ENCODE measurements around the gene TRIM4.
"Not testable (repeated sequence)": the region's sequence is repeated elsewhere in the genome, so short reads cannot be mapped to it uniquely, and the experiment has no call there.

Gene TRIM4

GRCh38 chr7:99881370-99881769 lies 38.0 kb downstream of the TRIM4 start:
- DNase-seq (ENCODE audit: low read depth) = no peak
- no peak overlapping the region for H3K4me3 ChIP-seq (ENCODE audit: low read depth, low read length)
- TF ChIP-seq MAX (IDR thresholded peaks at IDR 0.05; ENCODE audit: low read depth, low read length) = no peak
- no peak for TF ChIP-seq POLR2A (IDR thresholded peaks at IDR 0.05; ENCODE audit: extremely low read depth, insufficient read length)
- TF ChIP-seq CTCF (IDR thresholded peaks at IDR 0.05; ENCODE audit: low read depth, low read length) = no peak
- TF ChIP-seq MYC (IDR thresholded peaks at IDR 0.05; ENCODE audit: low read depth, low read length) = no peak

GRCh38 chr7:99876933-99877332 lies 42.4 kb downstream of the TRIM4 start, which contains the start of gene OR2AE1:
TSS of gene OR2AE1 (minus strand) at chr7:99877033. CDS start at chr7:99877033, 0 bp downstream.
- TF ChIP-seq POLR2A (IDR thresholded peaks at IDR 0.05; ENCODE audit: extremely low read depth, insufficient read length) = no peak
- TF ChIP-seq MYC (IDR thresholded peaks at IDR 0.05; ENCODE audit: low read depth, low read length) = no peak
- no peak for TF ChIP-seq CTCF (IDR thresholded peaks at IDR 0.05; ENCODE audit: low read depth, low read length)
- no peak for TF ChIP-seq MAX (IDR thresholded peaks at IDR 0.05; ENCODE audit: low read depth, low read length)
- DNase-seq (ENCODE audit: low read depth) = no peak
- H3K4me3 ChIP-seq (ENCODE audit: low read depth, low read length) = no peak within 1 kb of the TSS

- TF ChIP-seq POLR2A (IDR thresholded peaks at IDR 0.05; ENCODE audit: extremely low read depth, insufficient read length) (no peak), CTCF (IDR thresholded peaks at IDR 0.05; ENCODE audit: low read depth, low read length) (peak; percentile 36), MYC (IDR thresholded peaks at IDR 0.05; ENCODE audit: low read depth, low read length) (peak; percentile 57), MAX (IDR thresholded peaks at IDR 0.05; ENCODE audit: low read depth, low read length) (peak; percentile 52; the same call in 1 of the 2 replicates)
- H3K4me3 ChIP-seq (ENCODE audit: low read depth, low read length) = no peak overlapping the region
- peak; percentile 73 for DNase-seq (ENCODE audit: low read depth)
Observed at GRCh38 chr7:99876491-99876890, 42.8 kb downstream of the TRIM4 start.

- no peak for DNase-seq (ENCODE audit: low read depth)
- no peak overlapping the region for H3K4me3 ChIP-seq (ENCODE audit: low read depth, low read length)
- TF ChIP-seq CTCF (IDR thresholded peaks at IDR 0.05; ENCODE audit: low read depth, low read length) = no peak
Observed at GRCh38 chr7:99868246-99868645, 51.1 kb downstream of the TRIM4 start.

GRCh38 chr7:99867477-99867876 lies 51.9 kb downstream of the TRIM4 start:
- H3K4me3 ChIP-seq (ENCODE audit: low read depth, low read length); DNase-seq (ENCODE audit: low read depth): not testable (repeated sequence)

GRCh38 chr7:99863847-99864440 lies 55.4 kb downstream of the TRIM4 start:
- no peak for TF ChIP-seq POLR2A (IDR thresholded peaks at IDR 0.05; ENCODE audit: extremely low read depth, insufficient read length)
- no peak for TF ChIP-seq MYC (IDR thresholded peaks at IDR 0.05; ENCODE audit: low read depth, low read length)
- no peak for TF ChIP-seq MAX (IDR thresholded peaks at IDR 0.05; ENCODE audit: low read depth, low read length)
- no peak for TF ChIP-seq CTCF (IDR thresholded peaks at IDR 0.05; ENCODE audit: low read depth, low read length)
- DNase-seq (ENCODE audit: low read depth) = no peak
- H3K4me3 ChIP-seq (ENCODE audit: low read depth, low read length) = no peak overlapping the region
